Spleen (tissue), 7 donors: Measurements from ENCODE around the gene CD200R1.

Source experiments
- POLR2AphosphoS5 ChIP-seq, 3 donors: sonication (generic); formaldehyde crosslinking; IDR thresholded peaks; one replicate each; pipeline ENCODE4 v1.5.1; 2017; ENCODE audit warnings: antibody characterized with exemption in 3 of 3
- TF ChIP-seq, protein P1 (sequence below), 11 experiments: fragments of 200-600 bp in 7 of 11; fragments of 450-650 bp in 4 of 11; sonication (generic) in 4 of 11; IDR thresholded peaks in 8 of 11; conservative IDR thresholded peaks in 3 of 11; 1 replicate in 7 of 11; 2 replicates in 4 of 11; pipeline versions ENCODE4 v1.4.0 to v1.8.0; 2016 to 2021; ENCODE audit warnings: antibody characterized with exemption in 11 of 11, inconsistent platforms in 4 of 11, mild to moderate bottlenecking in 1 of 11
- donor health status: DM: no; HTN: no; CAD: no; lungs with moderate emphysema.
- donor health status: DM: no; HTN: no; CAD: no.
- donor health status: DM: no; HTN: no; CAD: no.

DNA sequence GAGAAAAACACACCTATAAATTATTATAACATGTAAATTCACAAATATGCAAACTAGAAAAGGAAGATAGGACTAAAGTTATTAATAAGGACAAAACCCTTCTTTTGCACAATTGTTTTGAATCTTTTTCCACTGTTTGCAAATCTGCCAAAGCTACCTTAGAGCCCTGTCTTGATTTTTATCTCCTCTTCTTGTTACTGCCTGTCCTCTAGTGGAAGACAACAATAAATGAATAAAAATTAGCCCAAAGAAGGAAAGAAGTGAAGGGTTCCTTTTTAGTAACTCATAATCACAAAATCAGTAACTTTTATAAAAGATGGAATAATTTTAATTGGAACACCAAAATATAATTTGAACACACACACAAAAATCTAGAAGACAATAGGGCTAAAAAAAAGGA is 2.7 kb downstream of the CD200R1 start:
- TF ChIP-seq, protein P1, sequence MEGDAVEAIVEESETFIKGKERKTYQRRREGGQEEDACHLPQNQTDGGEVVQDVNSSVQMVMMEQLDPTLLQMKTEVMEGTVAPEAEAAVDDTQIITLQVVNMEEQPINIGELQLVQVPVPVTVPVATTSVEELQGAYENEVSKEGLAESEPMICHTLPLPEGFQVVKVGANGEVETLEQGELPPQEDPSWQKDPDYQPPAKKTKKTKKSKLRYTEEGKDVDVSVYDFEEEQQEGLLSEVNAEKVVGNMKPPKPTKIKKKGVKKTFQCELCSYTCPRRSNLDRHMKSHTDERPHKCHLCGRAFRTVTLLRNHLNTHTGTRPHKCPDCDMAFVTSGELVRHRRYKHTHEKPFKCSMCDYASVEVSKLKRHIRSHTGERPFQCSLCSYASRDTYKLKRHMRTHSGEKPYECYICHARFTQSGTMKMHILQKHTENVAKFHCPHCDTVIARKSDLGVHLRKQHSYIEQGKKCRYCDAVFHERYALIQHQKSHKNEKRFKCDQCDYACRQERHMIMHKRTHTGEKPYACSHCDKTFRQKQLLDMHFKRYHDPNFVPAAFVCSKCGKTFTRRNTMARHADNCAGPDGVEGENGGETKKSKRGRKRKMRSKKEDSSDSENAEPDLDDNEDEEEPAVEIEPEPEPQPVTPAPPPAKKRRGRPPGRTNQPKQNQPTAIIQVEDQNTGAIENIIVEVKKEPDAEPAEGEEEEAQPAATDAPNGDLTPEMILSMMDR (IDR thresholded peaks at IDR 0.05 in 8 of 11, conservative IDR thresholded peaks at IDR 0.05 in 3 of 11): no peak
- no peak for TF ChIP-seq POLR2AphosphoS5 (IDR thresholded peaks at IDR 0.05)
